Esophagus (tissue), 2 donors: ENCODE data around the gene ALCAM. TPM values are rescaled to one million over a fixed set of nuclear protein-coding genes. Genes with fewer than 3 reads are reported as not detected.
"Not testable (repeated sequence)": the region's sequence is repeated elsewhere in the genome, so short reads cannot be mapped to it uniquely, and the experiment has no call there.

Experiments
- H3K27ac ChIP-seq, 2 donors: one replicate each; pipeline ENCODE4 v1.5.1; 2013; ENCODE audit warnings: low read depth in 2 of 2, mild to moderate bottlenecking in 2 of 2, inconsistent platforms in 1 of 2, low read length in 1 of 2, moderate library complexity in 1 of 2
- H3K27me3 ChIP-seq, 2 donors: one replicate each; pipeline ENCODE4 v1.6.1; 2013; ENCODE audit warnings: low read length in 2 of 2, control low read depth in 1 of 2, mild to moderate bottlenecking in 1 of 2; ENCODE audit not compliant: insufficient read depth in 2 of 2, control insufficient read depth in 1 of 2
- H3K36me3 ChIP-seq, 2 donors: one replicate each; pipeline ENCODE4 v1.6.1; 2013; ENCODE audit warnings: low read length in 1 of 2; ENCODE audit not compliant: control insufficient read depth in 2 of 2, insufficient read depth in 2 of 2
- H3K4me1 ChIP-seq, 2 donors: one replicate each; pipeline ENCODE4 v1.6.1; 2013; ENCODE audit warnings: low read length in 1 of 2; ENCODE audit not compliant: control insufficient read depth in 2 of 2, insufficient read depth in 2 of 2
- H3K4me3 ChIP-seq, 2 donors: one replicate each; pipeline ENCODE4 v1.5.1; 2013; ENCODE audit warnings: low read length in 2 of 2, mild to moderate bottlenecking in 2 of 2, low read depth in 1 of 2, moderate library complexity in 1 of 2
- H3K9me3 ChIP-seq, 2 donors: one replicate each; pipeline ENCODE4 v1.6.1; 2013; ENCODE audit warnings: mild to moderate bottlenecking in 2 of 2, low read depth in 1 of 2, low read length in 1 of 2, moderate library complexity in 1 of 2; ENCODE audit not compliant: control insufficient read depth in 2 of 2, insufficient read depth in 1 of 2
- WGBS, 2 donors: extraction: QIAGEN DNeasy Blood & Tissue Kit; methylation state at CpG; one replicate each; pipeline ENCODE4 v1.1.7; 2013; 5-methylcytosine and 5-hydroxymethylcytosine counted together
- polyA plus RNA-seq, 2 donors: library from polyadenylated mRNA; stranded (reverse); fragments of 200-250 nt; gene quantifications; one replicate each; pipeline ENCODE4 v1.2.3, GENCODE V29; 2013
- donor health status: healthy with polysubstance abuse.
- donor health status: Bipolar disorder and iron deficiency.

ALCAM gene
- polyA plus RNA-seq, 2 donors: 3.3 to 5.4 TPM

GRCh38 chr3:105579439-105579838, 212.7 kb downstream of the ALCAM start:
- Histone ChIP-seq H3K27me3 (no peaks in the 10 kb centered on the region), H3K27ac (no peak overlapping the region), H3K9me3 (no peaks in the 10 kb centered on the region), H3K4me3 (no peak overlapping the region), H3K4me1 (no peaks in the 10 kb centered on the region), H3K36me3 (no peaks in the 10 kb centered on the region)
- 80 to 84% methylated on average over 1 of the region's 1 CpG for WGBS, 2 donors

- Histone ChIP-seq H3K27me3 (no peaks in the 10 kb centered on the region), H3K36me3 (no peaks in the 10 kb centered on the region), H3K4me1 (no peaks in the 10 kb centered on the region), H3K4me3 (no peak overlapping the region), H3K9me3 (no peaks in the 10 kb centered on the region), H3K27ac (no peak overlapping the region)
- WGBS, 2 donors: 66 to 68% methylated on average over 7 of the region's 7 CpGs
Observed at GRCh38 chr3:105580296-105580965, 213.7 kb downstream of the ALCAM start.

DNA sequence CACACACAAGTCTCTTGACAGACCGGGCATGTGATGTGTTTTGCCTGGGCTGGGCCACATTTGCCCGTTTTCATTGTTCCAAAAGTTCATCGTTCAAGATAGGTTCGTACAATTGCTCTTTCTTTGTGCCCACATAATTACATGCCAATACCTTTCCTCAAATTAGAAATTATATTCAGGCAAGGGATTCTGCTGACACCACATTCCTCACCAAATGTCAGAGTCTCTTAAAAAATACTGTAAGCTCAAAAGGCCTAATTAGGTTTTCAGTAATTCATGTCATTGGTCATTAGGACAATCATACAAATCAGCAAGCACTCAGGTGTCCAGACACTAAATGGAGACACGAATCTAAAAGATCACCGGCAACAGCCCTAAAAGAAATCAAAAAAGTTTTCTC, 215.3 kb downstream of the ALCAM start:
- WGBS, 2 donors: 88 to 91% methylated on average over 6 of the region's 6 CpGs
- H3K4me1 ChIP-seq: no peaks in the 10 kb centered on the region
- H3K36me3 ChIP-seq: no peaks in the 10 kb centered on the region
- H3K27me3 ChIP-seq: no peaks in the 10 kb centered on the region
- no peak overlapping the region for H3K4me3 ChIP-seq
- H3K27ac ChIP-seq: no peak overlapping the region
- H3K9me3 ChIP-seq: no peaks in the 10 kb centered on the region

DNA sequence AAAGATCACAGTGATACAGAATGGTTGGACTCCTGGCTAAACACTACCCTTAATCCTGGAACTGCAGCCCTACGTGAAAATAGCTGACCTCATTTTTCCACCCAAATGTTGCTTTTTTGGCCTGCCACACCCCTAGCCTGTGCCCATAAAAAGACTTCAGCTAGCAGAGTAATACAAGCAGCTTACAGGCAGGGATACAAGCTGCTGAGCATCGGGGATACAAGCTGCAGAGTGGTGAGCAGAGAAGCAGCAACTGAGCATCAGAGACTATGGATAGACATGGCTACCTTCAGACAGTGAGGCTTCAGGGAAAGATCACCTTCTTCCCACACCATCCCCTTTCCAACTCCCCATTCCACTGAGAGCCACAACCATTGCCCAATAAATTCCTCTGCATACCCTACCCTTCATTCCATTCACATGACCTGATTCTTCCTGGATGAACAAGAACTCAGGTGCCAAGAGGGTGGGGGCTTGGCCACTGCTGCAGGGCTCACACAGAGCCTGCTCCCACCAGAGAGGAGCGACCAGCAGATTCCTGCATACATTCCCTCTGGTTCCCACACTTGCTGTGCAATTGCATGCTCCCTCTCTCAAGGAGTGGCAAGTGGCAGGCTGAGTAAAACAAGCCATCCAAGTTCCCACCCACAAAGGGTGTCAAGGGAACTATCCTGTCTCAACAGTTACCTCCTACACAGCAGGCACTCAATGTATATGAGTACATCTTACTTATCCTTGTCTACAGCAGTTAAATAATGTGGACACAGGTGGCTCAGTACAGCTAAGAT, 217.5 kb downstream of the ALCAM start:
- H3K36me3 ChIP-seq: no peaks in the 10 kb centered on the region
- 80 to 90% methylated on average over 3 of the region's 3 CpGs for WGBS, 2 donors
- H3K27ac ChIP-seq: no peak overlapping the region
- no peaks in the 10 kb centered on the region for H3K4me1 ChIP-seq
- H3K9me3 ChIP-seq: no peaks in the 10 kb centered on the region
- H3K27me3 ChIP-seq: no peaks in the 10 kb centered on the region
- no peak overlapping the region for H3K4me3 ChIP-seq

GRCh38 chr3:105593315-105593714, 226.6 kb downstream of the ALCAM start:
- H3K27ac ChIP-seq: no peak overlapping the region
- no peaks in the 10 kb centered on the region for H3K9me3 ChIP-seq
- no peaks in the 10 kb centered on the region for H3K4me1 ChIP-seq
- H3K36me3 ChIP-seq: no peaks in the 10 kb centered on the region
- WGBS, 2 donors: 90% methylated on average over 10 of the region's 10 CpGs
- no peak overlapping the region for H3K4me3 ChIP-seq
- no peaks in the 10 kb centered on the region for H3K27me3 ChIP-seq

DNA sequence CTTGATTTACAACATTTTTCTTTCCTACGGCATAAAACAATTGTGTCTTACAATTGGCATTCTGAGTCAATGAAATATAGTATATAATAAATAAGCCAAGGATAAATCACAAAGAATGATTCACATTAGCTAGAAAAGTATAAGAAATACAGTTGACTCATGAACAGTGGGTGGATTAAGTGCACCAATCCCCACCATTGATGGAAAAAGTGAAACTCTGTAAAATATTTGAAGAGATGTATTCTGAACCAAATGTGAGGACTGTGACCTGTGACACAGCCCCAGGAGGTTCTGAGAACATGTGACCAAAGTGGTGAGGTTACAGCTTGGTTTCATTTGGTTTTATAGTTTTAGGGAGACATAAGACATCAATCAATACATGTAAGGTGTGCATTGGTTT, 227.5 kb downstream of the ALCAM start:
- no peak overlapping the region for H3K27ac ChIP-seq

DNA sequence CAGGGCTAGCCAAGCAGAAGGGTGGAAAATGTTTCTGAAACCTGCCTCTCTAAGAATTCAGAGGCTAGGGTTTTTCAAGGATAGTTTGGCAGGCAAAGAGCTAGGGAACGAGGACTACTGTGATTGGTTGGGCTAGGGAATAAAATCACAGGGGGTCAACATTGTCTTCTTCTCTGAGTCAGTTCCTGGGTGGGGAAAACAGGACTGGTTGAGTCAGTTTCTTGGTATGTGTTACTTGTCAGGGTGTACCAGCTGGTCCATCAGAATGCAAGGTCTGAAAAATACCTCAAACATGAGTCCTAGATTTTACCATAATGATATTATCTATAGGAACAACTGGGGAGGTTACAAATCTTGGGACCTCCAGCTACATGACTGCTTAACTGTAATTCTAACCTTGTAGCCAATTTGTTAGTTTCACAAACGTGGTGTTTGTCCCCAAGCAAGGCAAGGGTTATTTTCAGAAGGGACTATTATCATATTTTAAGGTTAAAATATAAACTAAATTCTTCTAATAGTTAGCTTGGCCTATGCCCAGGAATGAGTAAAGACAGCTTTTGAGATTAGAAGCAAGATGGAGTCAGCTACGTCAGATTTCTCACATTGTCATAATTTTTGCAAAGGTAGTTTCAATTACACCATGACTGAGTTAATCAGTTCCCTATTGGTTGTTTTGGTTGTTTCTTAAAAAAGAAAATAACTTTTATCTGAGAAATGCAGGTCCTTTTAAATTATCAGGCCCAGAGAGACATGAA, 231.5 kb downstream of the ALCAM start:
- H3K9me3 ChIP-seq: no peaks in the 10 kb centered on the region
- H3K36me3 ChIP-seq: no peaks in the 10 kb centered on the region
- no peak overlapping the region for H3K4me3 ChIP-seq
- 62 to 64% methylated on average over 3 of the region's 3 CpGs for WGBS, 2 donors
- H3K4me1 ChIP-seq: no peaks in the 10 kb centered on the region
- H3K27ac ChIP-seq: no peak overlapping the region
- H3K27me3 ChIP-seq: no peaks in the 10 kb centered on the region

More for the DNA sequence above, 227.5 kb downstream of the ALCAM start:
- WGBS, 2 donors: 58 to 71% methylated on average over 1 of the region's 1 CpG
- Histone ChIP-seq H3K4me3 (no peak overlapping the region), H3K27me3 (no peaks in the 10 kb centered on the region), H3K4me1 (no peaks in the 10 kb centered on the region), H3K36me3 (no peaks in the 10 kb centered on the region), H3K9me3 (no peaks in the 10 kb centered on the region)

GRCh38 chr3:105599350-105599749, 232.6 kb downstream of the ALCAM start:
- Histone ChIP-seq H3K4me3 (no peak overlapping the region), H3K4me1 (no peaks in the 10 kb centered on the region), H3K9me3 (no peaks in the 10 kb centered on the region), H3K27ac (no peak overlapping the region), H3K36me3 (no peaks in the 10 kb centered on the region), H3K27me3 (no peaks in the 10 kb centered on the region)
- WGBS, 2 donors: 80 to 89% methylated on average over 2 of the region's 2 CpGs

- H3K9me3 ChIP-seq, H3K4me3 ChIP-seq, H3K36me3 ChIP-seq, H3K4me1 ChIP-seq, H3K27ac ChIP-seq, H3K27me3 ChIP-seq: not testable (repeated sequence)
- WGBS, 2 donors: 94 to 96% methylated on average over 1 of the region's 1 CpG
Observed at GRCh38 chr3:105601756-105602155, 235.0 kb downstream of the ALCAM start.
